Hepatic stellate cell (primary cell): Measurements from ENCODE around the gene RUFY4.
"Not testable (repeated sequence)": the region's sequence is repeated elsewhere in the genome, so short reads cannot be mapped to it uniquely, and the experiment has no call there.

Experiments
- DNase-seq: peaks from one replicate; pipeline ENCODE4 v3.0.0; 2011; ENCODE audit warnings: low spot score

The RUFY4 gene

DNA sequence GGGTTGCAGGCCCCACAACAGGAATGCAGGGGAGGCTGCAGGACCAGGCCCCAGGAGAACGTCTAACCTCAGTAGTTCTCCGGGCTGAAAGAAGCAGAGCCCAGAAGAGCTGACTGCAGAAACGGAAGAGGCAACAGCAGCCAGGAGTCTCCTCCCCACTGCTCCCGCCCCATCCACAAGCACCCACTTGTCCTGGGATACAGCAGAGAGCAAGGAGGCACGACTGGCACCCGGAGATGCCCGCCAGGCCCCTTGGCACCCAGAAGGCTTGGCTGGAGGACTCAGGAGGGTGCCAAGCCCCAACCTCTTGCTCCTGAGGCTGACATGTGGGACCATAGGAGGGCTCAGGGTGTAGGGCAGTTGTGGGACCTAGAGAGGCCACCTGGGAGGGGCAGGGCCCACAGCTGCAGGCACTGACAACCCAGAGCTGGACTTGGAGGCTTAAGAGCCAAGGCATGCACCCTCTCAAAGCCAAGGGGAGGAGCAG lies 37.2 kb upstream of the RUFY4 start:
- no peak for DNase-seq

GRCh38 chr2:218032336-218033171 lies 36.5 kb upstream of the RUFY4 start:
- DNase-seq, result no peak

- no peak for DNase-seq
Measured at GRCh38 chr2:218033208-218033589, 35.9 kb upstream of the RUFY4 start.

- DNase-seq, result no peak
Measured at GRCh38 chr2:218033590-218034496, 35.2 kb upstream of the RUFY4 start.

DNA sequence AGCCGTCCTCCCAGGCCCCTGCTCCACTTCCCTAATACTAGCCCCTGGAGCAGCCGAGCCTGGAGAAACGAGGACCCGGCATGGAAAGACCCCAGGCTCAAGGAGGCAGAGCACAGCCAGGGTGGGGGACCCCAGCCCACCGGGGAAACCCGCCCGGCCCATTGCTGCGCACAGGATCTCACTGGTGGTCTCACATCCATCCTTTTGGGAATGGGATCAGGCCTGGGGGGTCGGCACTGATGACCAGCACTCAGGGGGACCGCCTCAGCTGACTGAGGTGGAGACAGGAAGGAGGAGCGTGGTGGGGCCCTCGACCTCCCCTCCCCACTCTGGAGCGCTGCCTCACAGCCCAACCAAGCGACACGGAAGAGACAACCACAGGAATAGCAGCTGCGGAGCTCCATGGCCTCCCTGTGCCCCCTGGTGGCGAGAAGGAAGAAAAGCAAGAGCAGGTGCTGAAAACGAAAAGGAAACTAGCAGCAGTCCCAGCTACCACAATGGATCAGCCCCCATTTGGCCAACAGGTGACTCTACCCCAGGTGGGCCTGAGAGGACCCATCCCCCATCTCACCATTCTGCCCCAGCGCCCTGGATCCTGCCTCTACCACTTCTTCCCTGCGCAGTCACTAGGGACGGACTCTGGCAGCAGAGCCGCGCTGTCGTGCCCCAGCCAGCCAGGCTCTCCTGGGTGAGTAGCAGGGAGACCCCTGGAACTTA lies 34.4 kb upstream of the RUFY4 start:
- peak; percentile 62 for DNase-seq

DNA sequence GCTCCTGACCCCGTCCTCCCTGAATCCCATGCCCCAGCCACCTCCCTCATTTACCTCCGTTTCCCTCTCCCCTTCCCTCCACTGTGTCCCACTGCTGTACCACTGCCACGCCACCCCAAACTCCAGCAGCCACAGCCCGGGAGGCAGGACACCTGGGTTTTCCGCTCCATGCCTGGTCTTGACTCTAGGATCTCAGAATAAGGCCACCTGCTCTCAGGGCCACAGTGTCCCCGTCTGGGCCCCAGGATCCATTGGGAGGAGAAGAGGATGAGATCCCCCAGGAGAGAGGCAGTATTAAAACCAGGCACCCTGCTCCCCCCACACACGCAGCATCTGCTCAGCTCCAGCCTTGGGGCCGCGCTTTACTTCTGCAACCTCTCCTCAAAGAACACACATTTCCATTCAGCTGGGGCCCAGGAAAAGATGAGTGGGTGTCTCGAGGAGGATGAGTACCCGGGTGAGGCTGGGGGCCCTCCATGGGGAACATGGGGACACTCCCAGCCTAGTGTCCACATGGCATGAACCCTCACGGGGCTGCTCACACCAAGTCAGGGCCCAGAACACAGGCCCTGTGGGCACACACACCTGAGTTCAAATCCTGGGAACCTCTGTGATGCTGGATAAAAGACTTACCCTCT lies 33.5 kb upstream of the RUFY4 start:
- no peak for DNase-seq

- DNase-seq, result no peak
Measured at GRCh38 chr2:218036371-218036770, 32.7 kb upstream of the RUFY4 start.

DNA sequence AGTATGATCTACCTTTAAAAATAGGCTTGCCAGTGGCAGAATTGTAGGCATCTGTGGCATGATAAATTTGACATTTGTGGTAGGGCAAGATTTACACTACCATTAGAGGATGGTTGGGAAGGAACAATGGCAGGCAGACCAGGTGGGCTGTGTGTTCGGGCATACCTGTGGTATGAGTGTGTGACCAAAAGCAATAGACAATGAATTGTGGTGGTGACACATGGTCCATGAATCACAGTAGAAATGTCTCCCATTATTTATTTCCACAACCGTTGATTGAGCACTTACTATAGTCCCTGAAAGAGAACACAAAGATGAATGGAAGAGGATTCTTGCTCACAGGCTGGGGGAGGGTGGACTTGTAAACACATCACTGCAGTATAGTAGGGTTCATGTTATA lies 29.9 kb upstream of the RUFY4 start:
- no peak for DNase-seq

DNA sequence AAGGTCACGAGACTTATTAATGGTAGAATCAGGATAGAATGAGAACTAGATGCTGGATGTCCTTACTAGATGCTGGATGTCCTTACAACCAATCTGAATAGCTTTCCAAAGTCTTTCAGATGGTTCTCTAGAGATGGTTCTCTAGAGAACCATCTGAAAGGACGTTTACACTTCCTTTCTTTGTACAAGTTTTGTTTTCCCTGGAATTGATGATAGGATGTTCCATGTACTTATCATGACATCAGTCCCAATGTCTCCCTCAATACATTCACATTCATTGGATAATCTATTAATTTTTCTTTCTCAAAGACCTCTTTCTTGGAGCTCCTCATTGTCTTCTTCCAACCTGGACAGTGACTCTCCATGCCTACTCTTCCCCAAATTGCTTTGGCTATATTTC lies 28.2 kb upstream of the RUFY4 start:
- DNase-seq, result no peak

GRCh38 chr2:218041302-218042168 lies 27.5 kb upstream of the RUFY4 start:
- DNase-seq, result no peak

GRCh38 chr2:218043100-218043499 lies 26.0 kb upstream of the RUFY4 start:
- DNase-seq, result no peak

GRCh38 chr2:218043701-218044109 lies 25.3 kb upstream of the RUFY4 start:
- DNase-seq, result no peak

- DNase-seq, result not testable (repeated sequence)
Measured at GRCh38 chr2:218044599-218044998, 24.5 kb upstream of the RUFY4 start.

GRCh38 chr2:218046238-218046637 lies 22.8 kb upstream of the RUFY4 start:
- DNase-seq, result no peak

- DNase-seq, result no peak
Measured at GRCh38 chr2:218047536-218048225, 21.4 kb upstream of the RUFY4 start.

GRCh38 chr2:218051903-218052302 lies 17.1 kb upstream of the RUFY4 start:
- DNase-seq, result no peak

DNA sequence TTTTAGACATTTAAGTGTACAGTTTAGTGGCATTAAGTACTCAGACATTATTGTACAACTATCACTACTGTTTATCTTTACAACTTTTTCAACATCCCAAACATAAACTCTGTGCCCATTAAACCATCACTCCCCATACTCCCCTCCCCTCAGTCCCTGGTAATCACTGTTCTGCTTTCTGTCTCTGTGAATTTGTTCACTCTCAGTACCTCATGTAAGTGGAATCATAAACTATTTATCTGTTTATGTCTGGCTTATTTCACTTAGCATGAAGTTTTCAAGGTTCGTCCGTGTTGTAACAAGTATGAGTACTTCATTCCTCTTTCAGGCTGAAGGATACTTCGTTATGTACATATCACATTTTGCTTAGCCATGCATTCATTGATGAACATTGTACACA lies 9.8 kb upstream of the RUFY4 start:
- no peak for DNase-seq

GRCh38 chr2:218060118-218060517 lies 8.9 kb upstream of the RUFY4 start:
- no peak for DNase-seq

- DNase-seq, result no peak
Measured at GRCh38 chr2:218060950-218061660, 7.9 kb upstream of the RUFY4 start.

DNA sequence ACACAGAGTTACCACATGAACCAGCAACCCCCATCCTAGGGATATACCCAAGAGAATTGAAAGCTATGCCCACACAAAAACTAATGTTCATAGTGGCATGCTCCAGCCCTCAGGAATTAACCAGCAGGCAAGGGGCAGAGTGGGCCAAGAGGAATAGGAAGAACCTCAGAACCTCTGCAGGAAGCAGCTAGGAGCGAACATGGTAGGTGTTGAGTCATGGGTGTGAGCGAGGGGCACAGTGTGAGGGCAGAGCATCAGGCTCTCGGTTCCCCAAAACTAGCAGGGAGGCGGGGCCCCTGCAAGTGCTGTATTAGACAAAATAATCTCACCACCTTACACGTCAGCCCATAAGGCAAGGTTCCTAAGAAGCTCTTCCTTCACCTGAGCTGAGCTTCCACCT lies 5.6 kb upstream of the RUFY4 start:
- no peak for DNase-seq
